PC-9 (cell line): Measurements from ENCODE around the gene CACNA1H. TPM values are rescaled to one million over a fixed set of nuclear protein-coding genes. Genes with fewer than 3 reads are reported as not detected.

ENCODE experiments used
- BruUV-seq: library from RNA; stranded (reverse); fragments of 400-500 nt; replicated peaks from 2 replicates; lab custom pipeline; 2021; lab: Mats Ljungman, UMichigan
- CTCF ChIA-PET: fragments of 300-600 bp; sonication (Branson Sonifier 250); formaldehyde crosslinking; loops from one replicate; lab custom pipeline; 2022; ENCODE audit warnings: antibody characterized with exemption; lab: Charles Lee
- POLR2A ChIA-PET: fragments of 300-600 bp; sonication (Branson Sonifier 250); formaldehyde crosslinking; loops from one replicate; lab custom pipeline; 2022; ENCODE audit warnings: antibody characterized with exemption; ENCODE audit not compliant: unreplicated experiment; lab: Charles Lee
- DNase-seq, 2 experiments: peaks; one replicate each; pipeline versions ENCODE4 v3.0.0 to v3.0.0-alpha.2; 2015 to 2022; ENCODE audit warnings: mixed read lengths in 1 of 2
- H2AFZ ChIP-seq: fragments of 200-600 bp; sonication (generic); 2 replicates; pipeline ENCODE4 v1.8.1; 2017; ENCODE audit warnings: antibody characterized with exemption
- H3F3A ChIP-seq: fragments of 200-600 bp; sonication (generic); 2 replicates; pipeline ENCODE4 v1.8.1; 2017; ENCODE audit warnings: antibody characterized with exemption, mild to moderate bottlenecking, low read depth; ENCODE audit not compliant: insufficient read depth
- H3K27ac ChIP-seq: fragments of 200-600 bp; sonication (generic); 2 replicates; pipeline ENCODE4 v1.6.1; 2016; ENCODE audit warnings: mixed run types
- H3K27me3 ChIP-seq: fragments of 200-600 bp; sonication (generic); 2 replicates; pipeline ENCODE4 v1.6.1; 2016; ENCODE audit warnings: low read depth, mixed run types; ENCODE audit not compliant: insufficient read depth
- H3K36me3 ChIP-seq: fragments of 200-600 bp; sonication (generic); 2 replicates; pipeline ENCODE4 v1.6.1; 2016; ENCODE audit warnings: low read depth, mixed run types
- H3K4me1 ChIP-seq: fragments of 200-600 bp; sonication (generic); replicated peaks from 2 replicates; pipeline ENCODE4 v1.6.1; 2016; ENCODE audit warnings: mixed run types; ENCODE audit not compliant: insufficient read depth
- H3K4me2 ChIP-seq: fragments of 200-600 bp; sonication (generic); 2 replicates; pipeline ENCODE4 v1.6.1; 2017; ENCODE audit warnings: mixed run types
- H3K4me3 ChIP-seq: fragments of 200-600 bp; sonication (generic); 2 replicates; pipeline ENCODE4 v1.6.1; 2016; ENCODE audit warnings: mixed run types
- H3K79me2 ChIP-seq: fragments of 200-600 bp; sonication (generic); 2 replicates; pipeline ENCODE4 v1.6.1; 2017; ENCODE audit warnings: low read depth, mixed run types
- H3K9me2 ChIP-seq: fragments of 200-600 bp; sonication (generic); 2 replicates; pipeline ENCODE4 v1.8.1; 2017; ENCODE audit warnings: mild to moderate bottlenecking; ENCODE audit not compliant: insufficient read depth
- H3K9me3 ChIP-seq: fragments of 200-600 bp; sonication (generic); 2 replicates; pipeline ENCODE4 v1.8.1; 2016; ENCODE audit warnings: low read depth; ENCODE audit not compliant: insufficient read depth
- H4K20me1 ChIP-seq: fragments of 200-600 bp; sonication (generic); 2 replicates; pipeline ENCODE4 v1.8.1; 2017; ENCODE audit not compliant: insufficient read depth
- EZH2 ChIP-seq: fragments of 200-600 bp; sonication (generic); IDR thresholded peaks from 2 replicates; pipeline ENCODE4 v1.8.0; 2017; ENCODE audit warnings: antibody characterized with exemption, low read depth
- intact Hi-C: fragments of 100-400 bp; cut with micrococcal nuclease; formaldehyde crosslinking; loops from one replicate; pipeline ENCODE4 v1.10.0; 2022; ENCODE audit not compliant: unreplicated experiment
- total RNA-seq: library from RNA; stranded (reverse); gene quantifications from 2 replicates; pipeline ENCODE4 v1.2.3, GENCODE V29; 2021
- TF ChIP-seq, protein P1 (sequence below): fragments of 200-600 bp; sonication (generic); conservative IDR thresholded peaks from 2 replicates; pipeline ENCODE4 v1.6.1; 2017; ENCODE audit warnings: mixed run types, antibody characterized with exemption, mild to moderate bottlenecking, moderate library complexity

Gene CACNA1H
- total RNA-seq, 1 experiment from 2014 or later: not detected

GRCh38 chr16:1170076-1170418, 17.1 kb downstream of the CACNA1H start:
- H3K4me2 ChIP-seq: no peak overlapping the region
- H3F3A ChIP-seq: no peaks in the 10 kb centered on the region
- ChIA-PET CTCF (no interaction called here), POLR2A (interaction anchor here (0.6 kb wide), 1 partner anchor 85 kb away, joined by 9 read pairs; no protein-coding TSS in a partner anchor)
- DNase-seq: no peak
- H3K27ac ChIP-seq: no peak overlapping the region
- no peaks in the 10 kb centered on the region for H3K4me1 ChIP-seq
- no peaks in the 10 kb centered on the region for H3K79me2 ChIP-seq
- H3K9me2 ChIP-seq: no peaks in the 10 kb centered on the region
- BruUV-seq: no TSS peak
- intact Hi-C loops: no loop called here
- H3K36me3 ChIP-seq: no peaks in the 10 kb centered on the region
- H4K20me1 ChIP-seq: no peaks in the 10 kb centered on the region
- peaks cover 81% of the 10 kb centered on the region for H3K27me3 ChIP-seq
- no peaks in the 10 kb centered on the region for H3K9me3 ChIP-seq
- TF ChIP-seq, protein P1, sequence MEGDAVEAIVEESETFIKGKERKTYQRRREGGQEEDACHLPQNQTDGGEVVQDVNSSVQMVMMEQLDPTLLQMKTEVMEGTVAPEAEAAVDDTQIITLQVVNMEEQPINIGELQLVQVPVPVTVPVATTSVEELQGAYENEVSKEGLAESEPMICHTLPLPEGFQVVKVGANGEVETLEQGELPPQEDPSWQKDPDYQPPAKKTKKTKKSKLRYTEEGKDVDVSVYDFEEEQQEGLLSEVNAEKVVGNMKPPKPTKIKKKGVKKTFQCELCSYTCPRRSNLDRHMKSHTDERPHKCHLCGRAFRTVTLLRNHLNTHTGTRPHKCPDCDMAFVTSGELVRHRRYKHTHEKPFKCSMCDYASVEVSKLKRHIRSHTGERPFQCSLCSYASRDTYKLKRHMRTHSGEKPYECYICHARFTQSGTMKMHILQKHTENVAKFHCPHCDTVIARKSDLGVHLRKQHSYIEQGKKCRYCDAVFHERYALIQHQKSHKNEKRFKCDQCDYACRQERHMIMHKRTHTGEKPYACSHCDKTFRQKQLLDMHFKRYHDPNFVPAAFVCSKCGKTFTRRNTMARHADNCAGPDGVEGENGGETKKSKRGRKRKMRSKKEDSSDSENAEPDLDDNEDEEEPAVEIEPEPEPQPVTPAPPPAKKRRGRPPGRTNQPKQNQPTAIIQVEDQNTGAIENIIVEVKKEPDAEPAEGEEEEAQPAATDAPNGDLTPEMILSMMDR: no peak
- no peak for TF ChIP-seq EZH2
- no peak overlapping the region for H2AFZ ChIP-seq
- H3K4me3 ChIP-seq: no peak overlapping the region

GRCh38 chr16:1171001-1171400, 18.1 kb downstream of the CACNA1H start:
- Histone ChIP-seq H2AFZ (no peak overlapping the region), H3F3A (no peaks in the 10 kb centered on the region), H3K9me3 (no peaks in the 10 kb centered on the region), H3K4me2 (no peak overlapping the region), H3K4me3 (no peak overlapping the region), H3K79me2 (no peaks in the 10 kb centered on the region), H3K36me3 (no peaks in the 10 kb centered on the region), H4K20me1 (no peaks in the 10 kb centered on the region), H3K4me1 (no peaks in the 10 kb centered on the region), H3K27ac (no peak overlapping the region), H3K27me3 (peaks cover 82% of the 10 kb centered on the region), H3K9me2 (no peaks in the 10 kb centered on the region)
- ChIA-PET POLR2A (no interaction called here), CTCF (no interaction called here)
- intact Hi-C loops: no loop called here
- BruUV-seq: no TSS peak
- DNase-seq: no peak
- TF ChIP-seq, protein P1: no peak
- TF ChIP-seq EZH2: no peak

- Histone ChIP-seq H2AFZ (no peak overlapping the region), H3F3A (no peaks in the 10 kb centered on the region), H3K79me2 (no peaks in the 10 kb centered on the region), H3K36me3 (no peaks in the 10 kb centered on the region), H3K9me3 (no peaks in the 10 kb centered on the region), H3K4me2 (no peak overlapping the region), H3K4me1 (no peaks in the 10 kb centered on the region), H3K9me2 (no peaks in the 10 kb centered on the region), H3K27me3 (peaks cover 82% of the 10 kb centered on the region), H4K20me1 (no peaks in the 10 kb centered on the region), H3K4me3 (no peak overlapping the region), H3K27ac (no peak overlapping the region)
- CTCF ChIA-PET: no interaction called here
- intact Hi-C loops: no loop called here
- TF ChIP-seq, protein P1: no peak
- TF ChIP-seq EZH2: no peak
- POLR2A ChIA-PET: interaction anchor here (0.5 to 0.7 kb wide), 2 partner anchors 9 to 771 kb away, joined by 4 to 13 read pairs; partner anchors contain the start of gene MSRB1
- no TSS peak for BruUV-seq
- DNase-seq: no peak
Observed at GRCh38 chr16:1171854-1172428, 19.0 kb downstream of the CACNA1H start.
